ENCODE results near the gene NGF. TPM values are rescaled to one million over a fixed set of nuclear protein-coding genes. Genes with fewer than 3 reads are reported as not detected.

The NGF gene
- total and polyA plus RNA-seq, 2 of the 4 experiments (the other 2 are of a cell fraction), result 12.5 to 21.7 TPM

GRCh38 chr1:115283681-115284146 is 54.3 kb downstream of the NGF start:
- Histone ChIP-seq H3K9me3 (ENCODE audit: control insufficient read depth, insufficient read depth, low read length) (no peaks in the 10 kb centered on the region), H3K14ac (replicated peaks; ENCODE audit: low read depth, low read length) (no peak overlapping the region), H3K23ac (ENCODE audit: low read depth, low read length) (no peak overlapping the region), H3K27ac (ENCODE audit: insufficient read depth, low read length) (no peak overlapping the region), H2AK9ac (replicated peaks; ENCODE audit: low read depth, low read length, poor library complexity) (no peak overlapping the region), H3K27me3 (ENCODE audit: control insufficient read depth, insufficient read depth, low read length) (no peaks in the 10 kb centered on the region), H3K9me1 (ENCODE audit: insufficient read depth, low read length) (peaks cover 3% of the 10 kb centered on the region; the same call in 1 of the 2 replicates), H4K91ac (ENCODE audit: insufficient read depth, low read depth, low read length) (no peak overlapping the region), H3K4me3 (ENCODE audit: insufficient read depth, low read depth, low read length) (no peak overlapping the region), H3K56ac (ENCODE audit: extremely low read depth, insufficient read depth, low read length) (no peak overlapping the region), H4K8ac (ENCODE audit: low read depth in 2 of 2, low read length in 2 of 2) (no peak overlapping the region), H2AFZ (replicated peaks; ENCODE audit: low read length, poor library complexity) (no peak overlapping the region), H3K79me1 (ENCODE audit: low read depth in 1 of 2, low read length in 2 of 2) (0 out of 4 replicates have a peak, but pooled peaks cover 0 to 3% of the 10 kb centered on the region in 2 experiments), H4K20me1 (ENCODE audit: insufficient read depth, low read length) (no peaks in the 10 kb centered on the region), H3K18ac (ENCODE audit: low read depth, low read length) (no peak overlapping the region), H2BK15ac (ENCODE audit: low read depth, low read length) (no peak overlapping the region), H2BK120ac (ENCODE audit: low read depth, low read length) (no peak overlapping the region), H3K9ac (ENCODE audit: low read depth, low read length) (no peak overlapping the region), H4K5ac (ENCODE audit: low read depth, low read length) (no peak overlapping the region), H3K4ac (ENCODE audit: low read depth, low read length) (no peak overlapping the region), H2BK5ac (ENCODE audit: low read depth, low read length, poor library complexity, severe bottlenecking) (no peak overlapping the region), H3K36me3 (ENCODE audit: control insufficient read depth, insufficient read depth, low read length) (peaks cover 3% of the 10 kb centered on the region; the same call in 1 of the 2 replicates), H2BK20ac (ENCODE audit: low read depth, low read length) (no peak overlapping the region), H2AK5ac (ENCODE audit: low read depth, low read length) (no peak overlapping the region), H3K4me2 (ENCODE audit: low read depth, low read length) (no peak overlapping the region), H3K4me1 (ENCODE audit: control insufficient read depth, insufficient read depth, low read length) (peaks cover 5% of the 10 kb centered on the region; the same call in 1 of the 2 replicates)
- CTCF ChIA-PET, result no interaction called here
- WGBS, 2 experiments (ENCODE audit: extremely low coverage in 2 of 2, insufficient read length in 1 of 2), result 96% methylated on average over 4 of the region's 20 CpGs; no CpG with 5 or more reads in 1 of the 2 experiments
- TF ChIP-seq POLR2A (IDR thresholded peaks at IDR 0.05; ENCODE audit: low read depth, low read length) (no peak), MAFK (IDR thresholded peaks at IDR 0.05; ENCODE audit: low read depth, low read length) (no peak), RCOR1 (IDR thresholded peaks at IDR 0.05; ENCODE audit: insufficient replicate concordance, low read length) (no peak), MAZ (IDR thresholded peaks at IDR 0.05; ENCODE audit: borderline replicate concordance, low read depth, low read length) (no peak)
- POLR2A ChIA-PET (ENCODE audit: unreplicated experiment), result no interaction called here
- dilution Hi-C loops (cut with HindIII; ENCODE audit: low sequenced_read_pairs, unreplicated experiment), result no loop called here
- DNase-seq (no peak), ATAC-seq (ENCODE audit: low read depth) (no peak)
- BruUV-seq (replicated peaks), result no TSS peak
- in situ Hi-C loops (cut with MboI; ENCODE audit: low sequenced_read_pairs), result no loop called here
- intact Hi-C loops (cut with micrococcal nuclease), result no loop called here

Measured in IMR-90 (cell line).